Measurements from ENCODE around the gene HBB. TPM values are rescaled to one million over a fixed set of nuclear protein-coding genes. Genes with fewer than 3 reads are reported as not detected.
A peak's percentile ranks its signal among the peaks of the same experiment; 100 is the strongest.
"Not testable (repeated sequence)": the region's sequence is repeated elsewhere in the genome, so short reads cannot be mapped to it uniquely, and the experiment has no call there.

The HBB gene
- total and polyA plus RNA-seq, 4 donors, result 5.7 to 3,950 (median 50.2) TPM

- peaks cover 0 to 15% (median 0%) of the 10 kb centered on the region in 4 donors for H3K27me3 ChIP-seq (ENCODE audit: control insufficient read depth in 4 of 4, insufficient read depth in 4 of 4, low read length in 3 of 4)
- H3K4me1 ChIP-seq (ENCODE audit: control insufficient read depth in 4 of 4, insufficient read depth in 4 of 4, low read length in 3 of 4), result no peaks in the 10 kb centered on the region
- H3K27ac ChIP-seq (ENCODE audit: low read depth in 1 of 2, low read length in 2 of 2), result no peak overlapping the region
- DNase-seq (ENCODE audit: low spot score), result peak; percentile 45
- TF ChIP-seq EGR1 (IDR thresholded peaks at IDR 0.05; ENCODE audit: low read depth in 2 of 2) (no peak), FOXA1 (IDR thresholded peaks at IDR 0.05) (no peak), ATF3 (IDR thresholded peaks at IDR 0.05) (no peak), TAF1 (conservative IDR thresholded peaks at IDR 0.05) (no peak), REST (IDR thresholded peaks at IDR 0.05) (no peak), GABPA (IDR thresholded peaks at IDR 0.05 in 1 of 2, conservative IDR thresholded peaks at IDR 0.05 in 1 of 2) (no peak), RXRA (IDR thresholded peaks at IDR 0.05) (no peak), RAD21 (IDR thresholded peaks at IDR 0.05) (no peak), CTCF (IDR thresholded peaks at IDR 0.05; ENCODE audit: low read depth, low read length, missing input control) (no peak), HNF4A (conservative IDR thresholded peaks at IDR 0.05) (no peak), HNF4G (IDR thresholded peaks at IDR 0.05) (no peak), MAX (IDR thresholded peaks at IDR 0.05) (no peak), JUND (IDR thresholded peaks at IDR 0.05) (no peak), SP1 (IDR thresholded peaks at IDR 0.05) (no peak), FOXA2 (IDR thresholded peaks at IDR 0.05) (no peak), YY1 (IDR thresholded peaks at IDR 0.05) (no peak)
- H3K4me3 ChIP-seq (ENCODE audit: low read depth in 1 of 3, low read length in 3 of 3), result no peak overlapping the region
- 23% methylated on average over 2 of the region's 2 CpGs for WGBS
- H3K9ac ChIP-seq (ENCODE audit: low read depth in 1 of 2, low read length in 2 of 2), result no peak overlapping the region
- no peaks in the 10 kb centered on the region for H3K36me3 ChIP-seq (ENCODE audit: control insufficient read depth in 4 of 4, insufficient read depth in 3 of 4, low read depth in 1 of 4, low read length in 3 of 4)
- H3K9me3 ChIP-seq (ENCODE audit: control insufficient read depth in 4 of 4, low read length in 3 of 4), result no peaks in the 10 kb centered on the region
Observed at GRCh38 chr11:5251746-5252145, 24.9 kb upstream of the HBB start.

- Histone ChIP-seq H3K9ac (ENCODE audit: low read depth in 1 of 2, low read length in 2 of 2) (no peak overlapping the region), H3K4me1 (ENCODE audit: control insufficient read depth in 4 of 4, insufficient read depth in 4 of 4, low read length in 3 of 4) (no peaks in the 10 kb centered on the region), H3K4me3 (ENCODE audit: low read depth in 1 of 3, low read length in 3 of 3) (no peak overlapping the region), H3K9me3 (ENCODE audit: control insufficient read depth in 4 of 4, low read length in 3 of 4) (no peaks in the 10 kb centered on the region), H3K27me3 (ENCODE audit: control insufficient read depth in 4 of 4, insufficient read depth in 4 of 4, low read length in 3 of 4) (peaks cover 0 to 15% (median 0%) of the 10 kb centered on the region in 4 donors), H3K36me3 (ENCODE audit: control insufficient read depth in 4 of 4, insufficient read depth in 3 of 4, low read depth in 1 of 4, low read length in 3 of 4) (no peaks in the 10 kb centered on the region), H3K27ac (ENCODE audit: low read depth in 1 of 2, low read length in 2 of 2) (no peak overlapping the region)
- TF ChIP-seq SP1 (IDR thresholded peaks at IDR 0.05) (no peak), ATF3 (IDR thresholded peaks at IDR 0.05) (no peak), CTCF (IDR thresholded peaks at IDR 0.05; ENCODE audit: low read depth, low read length, missing input control) (no peak), EGR1 (IDR thresholded peaks at IDR 0.05; ENCODE audit: low read depth in 2 of 2) (no peak), RAD21 (IDR thresholded peaks at IDR 0.05) (no peak)
- DNase-seq (ENCODE audit: low spot score), result no peak
- 81% methylated on average over 4 of the region's 4 CpGs for WGBS
Observed at GRCh38 chr11:5250543-5251204, 23.8 kb upstream of the HBB start.

- not testable (repeated sequence) for H3K4me3 ChIP-seq (ENCODE audit: low read depth in 1 of 3, low read length in 3 of 3); H3K9me3 ChIP-seq (ENCODE audit: control insufficient read depth in 4 of 4, low read length in 3 of 4); H3K4me1 ChIP-seq (ENCODE audit: control insufficient read depth in 4 of 4, insufficient read depth in 4 of 4, low read length in 3 of 4); H3K27ac ChIP-seq (ENCODE audit: low read depth in 1 of 2, low read length in 2 of 2); DNase-seq (ENCODE audit: low spot score); H3K36me3 ChIP-seq (ENCODE audit: control insufficient read depth in 4 of 4, insufficient read depth in 3 of 4, low read depth in 1 of 4, low read length in 3 of 4); H3K9ac ChIP-seq (ENCODE audit: low read depth in 1 of 2, low read length in 2 of 2)
- peaks cover 0 to 15% (median 0%) of the 10 kb centered on the region in 4 donors for H3K27me3 ChIP-seq (ENCODE audit: control insufficient read depth in 4 of 4, insufficient read depth in 4 of 4, low read length in 3 of 4)
- WGBS, result 53% methylated on average over 3 of the region's 9 CpGs
Observed at GRCh38 chr11:5249807-5250396, 23.0 kb upstream of the HBB start, which contains the start of gene HBG1. Gene HBG1 (minus strand): TSS chr11:5249857. CDS start chr11:5249804, 53 bp downstream.

Measured in liver (tissue), 9 donors.